ENCODE measurements around the gene CFAP54. TPM values are rescaled to one million over a fixed set of nuclear protein-coding genes. Genes with fewer than 3 reads are reported as not detected.
"Not testable (repeated sequence)": the region's sequence is repeated elsewhere in the genome, so short reads cannot be mapped to it uniquely, and the experiment has no call there.

Gene CFAP54
- polyA plus RNA-seq, 3 donors = 2.1 to 2.3 (median 2.2) TPM

DNA sequence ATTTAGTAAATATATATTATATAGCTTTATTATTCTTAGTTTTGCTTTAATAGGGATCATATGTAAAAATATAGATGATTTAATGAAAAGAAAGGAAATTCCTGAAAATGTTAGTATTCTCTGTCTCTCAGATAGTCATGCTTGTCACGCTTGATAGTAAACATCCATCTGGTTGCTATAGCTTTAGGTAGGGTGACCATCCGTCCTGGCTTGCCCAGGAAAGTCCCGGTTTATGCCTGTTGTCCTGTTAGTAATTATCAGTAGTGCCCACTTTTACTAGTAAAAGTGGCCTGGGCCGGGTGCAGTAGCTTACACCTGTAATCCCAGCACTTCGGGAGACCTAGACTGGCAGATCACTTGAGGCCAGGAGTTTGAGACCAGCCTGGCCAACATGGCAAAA is 23.8 kb downstream of the CFAP54 start:
- no peak for DNase-seq (ENCODE audit: low read depth in 3 of 3, low spot score in 2 of 3)

DNA sequence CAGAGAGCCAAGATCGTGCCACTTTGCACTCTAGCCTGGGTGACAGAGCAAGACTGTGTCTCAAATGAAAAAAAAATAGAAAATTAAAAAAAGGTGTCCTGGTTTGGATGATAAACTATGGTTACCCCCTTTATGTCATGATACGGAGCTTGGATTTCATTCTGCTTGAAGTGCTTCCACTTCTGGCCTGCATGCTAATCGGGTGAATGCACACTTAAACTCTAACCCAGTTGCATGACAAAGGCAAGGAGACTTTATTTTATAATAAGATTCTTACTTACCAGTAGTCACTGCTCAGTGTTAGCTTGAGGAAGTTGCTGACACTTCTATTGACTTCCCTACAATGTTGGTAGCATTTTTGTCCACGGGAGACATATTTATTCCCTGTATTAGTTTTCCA is 24.3 kb downstream of the CFAP54 start:
- DNase-seq (ENCODE audit: low read depth in 3 of 3, low spot score in 2 of 3) = no peak

DNA sequence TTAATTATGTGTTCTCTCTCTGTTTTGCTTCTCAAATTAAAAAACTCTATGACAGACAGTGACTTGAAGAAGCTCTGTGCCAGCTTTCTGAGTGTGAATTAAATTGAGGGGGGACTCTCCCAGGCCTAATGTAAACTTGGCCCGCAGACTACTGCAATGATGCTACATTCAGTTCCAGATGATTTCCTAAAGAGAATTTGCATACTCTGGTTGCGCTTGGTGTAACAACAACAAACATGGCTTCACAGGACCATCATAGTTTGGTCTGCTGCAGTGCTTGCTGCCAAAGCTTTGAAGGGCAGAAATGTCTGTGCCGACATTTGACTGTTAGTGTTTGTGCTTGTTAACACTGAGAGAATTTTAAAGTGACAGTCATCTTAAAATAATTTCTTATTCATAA is 25.0 kb downstream of the CFAP54 start:
- DNase-seq (ENCODE audit: low read depth in 3 of 3, low spot score in 2 of 3) = no peak

DNA sequence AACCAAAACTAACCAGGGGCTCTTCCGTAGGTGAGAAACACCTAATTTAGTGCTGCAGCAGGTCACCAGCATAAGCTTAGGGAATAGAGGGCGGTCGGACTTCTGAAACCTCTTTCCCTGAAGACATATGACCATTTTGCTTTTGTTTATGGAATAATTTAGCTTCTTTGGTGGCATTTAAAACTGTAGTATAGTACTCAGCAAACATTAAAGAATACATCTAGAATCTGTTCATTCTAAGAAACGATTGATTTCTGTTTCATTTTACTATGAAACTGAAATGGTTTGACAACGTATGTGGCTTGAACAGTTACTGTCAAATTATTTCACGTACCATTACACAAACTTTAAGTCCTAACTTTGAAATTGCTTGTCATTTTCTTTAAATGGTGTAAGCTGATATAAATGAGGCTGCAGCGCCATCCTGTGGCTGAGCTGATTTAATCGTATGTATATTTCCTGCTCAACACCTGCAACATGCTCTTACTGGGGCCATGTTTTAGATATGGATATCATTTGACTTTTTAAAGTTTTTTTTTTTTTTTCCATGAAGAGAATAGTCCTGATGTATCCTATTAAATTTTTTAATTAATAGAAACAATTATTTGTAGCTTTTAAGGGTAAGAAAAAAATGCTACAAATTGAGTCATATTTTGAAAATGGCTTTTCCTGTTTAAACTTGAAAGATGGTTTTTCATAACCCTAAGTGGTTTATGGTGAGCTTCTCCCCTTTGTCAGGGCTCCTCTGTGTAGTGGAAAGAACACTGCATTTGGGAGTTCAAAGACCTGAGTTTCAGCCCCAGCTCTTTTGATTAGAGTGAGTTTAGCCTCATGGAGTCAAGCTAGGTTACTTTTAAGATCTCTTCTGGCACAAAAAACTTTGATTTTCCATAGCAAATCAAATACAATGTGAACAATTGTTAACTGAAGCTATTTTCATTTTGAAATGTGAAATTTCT is 27.4 kb downstream of the CFAP54 start:
- peak in 2 of 3 donors; percentile 41 to 58 for DNase-seq (ENCODE audit: low read depth in 3 of 3, low spot score in 2 of 3)

DNA sequence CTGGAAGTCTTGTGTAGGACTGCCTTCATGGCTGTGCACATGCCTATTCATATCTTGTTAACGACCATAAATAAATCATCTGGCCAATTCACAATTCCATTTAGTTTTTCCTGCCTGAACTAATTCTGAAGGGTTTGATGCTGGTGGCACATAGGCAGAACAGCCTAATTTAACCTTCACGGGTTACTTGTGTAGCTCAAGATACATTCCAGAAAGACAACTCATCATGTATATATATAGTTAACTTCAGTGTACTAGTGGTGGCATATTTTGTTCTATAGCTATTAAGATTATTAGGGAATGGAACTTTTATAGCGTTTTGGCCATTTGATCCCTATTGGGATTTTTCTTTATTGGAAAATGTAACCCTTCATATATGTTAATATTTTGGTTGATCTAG is 31.4 kb downstream of the CFAP54 start:
- no peak for DNase-seq (ENCODE audit: low read depth in 3 of 3, low spot score in 2 of 3)

DNA sequence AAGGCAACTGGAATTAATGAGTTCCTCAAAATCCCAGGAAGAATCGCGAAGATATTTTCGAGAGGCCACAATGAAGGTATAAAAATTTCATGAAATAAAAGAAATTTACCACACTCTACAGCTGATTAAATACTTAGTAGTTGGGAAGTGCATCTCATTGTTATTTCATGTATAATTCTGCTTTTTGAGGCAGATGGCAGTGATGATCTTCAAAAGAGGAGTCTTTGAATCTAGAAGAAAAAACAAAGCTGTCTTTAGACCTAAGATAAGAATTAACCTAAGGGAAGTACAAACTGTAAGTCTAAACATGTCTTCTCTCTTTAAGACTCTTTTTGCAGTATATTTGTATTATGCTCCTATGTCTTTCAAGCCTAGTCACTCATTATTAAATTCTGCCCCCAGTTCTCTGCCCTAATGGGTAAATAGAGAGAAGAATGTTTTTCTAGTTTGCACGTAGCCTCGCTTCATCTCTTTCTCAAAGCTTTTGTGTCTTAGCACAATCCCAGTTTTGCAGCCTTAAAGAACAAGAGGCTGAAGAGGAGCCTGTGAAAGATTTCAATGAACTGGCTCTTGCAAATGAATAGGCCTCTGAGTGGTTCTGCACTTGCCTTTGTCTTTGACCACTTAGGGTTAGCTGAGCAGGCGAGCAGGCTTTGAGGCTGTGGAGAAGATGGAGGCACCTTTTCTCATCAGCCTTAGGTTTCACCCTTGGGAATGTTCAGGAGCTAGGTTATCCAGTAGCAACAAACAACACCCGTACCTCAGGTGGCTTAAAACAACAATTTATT is 32.7 kb downstream of the CFAP54 start:
- DNase-seq (ENCODE audit: low read depth in 3 of 3, low spot score in 2 of 3) = no peak

DNA sequence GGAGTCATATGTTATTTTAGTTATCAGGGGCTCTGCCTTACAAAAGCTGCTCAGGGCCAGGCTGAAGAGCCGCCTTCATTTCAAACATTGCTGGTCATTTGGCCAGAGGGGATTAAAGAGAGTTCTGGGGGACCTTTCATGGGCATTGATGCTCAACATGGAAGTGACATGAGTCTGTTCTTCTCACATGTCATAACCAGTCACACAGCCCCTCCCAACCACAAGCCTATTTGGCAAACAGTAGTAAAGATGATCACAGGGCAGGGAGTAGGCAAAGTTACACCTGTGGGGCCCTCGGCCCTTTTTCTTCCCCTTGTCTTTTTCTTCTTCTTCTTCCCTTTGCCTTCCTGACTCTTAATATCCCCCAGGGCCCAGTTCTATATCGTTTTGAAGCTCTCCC is 33.3 kb downstream of the CFAP54 start:
- DNase-seq (ENCODE audit: low read depth in 3 of 3, low spot score in 2 of 3) = no peak

DNA sequence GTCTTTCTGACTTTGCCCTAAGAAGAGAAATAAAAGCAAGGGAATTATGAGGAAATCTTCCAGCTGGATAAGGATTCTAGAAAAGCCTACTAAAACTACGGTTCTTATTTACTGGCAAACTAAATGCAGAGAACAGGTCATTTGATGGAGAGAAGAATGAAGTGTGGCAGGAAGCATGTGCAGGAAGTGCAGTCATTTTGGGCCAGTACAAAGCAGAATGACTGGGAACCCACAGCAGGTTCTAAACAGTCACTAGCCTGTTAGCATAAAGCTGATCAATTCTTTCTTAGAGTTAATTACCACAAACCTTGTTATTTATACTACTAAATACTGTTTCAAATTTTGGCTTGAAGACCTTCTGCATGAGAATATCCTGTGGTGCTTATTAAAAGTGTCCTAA is 36.7 kb downstream of the CFAP54 start:
- no peak for DNase-seq (ENCODE audit: low read depth in 3 of 3, low spot score in 2 of 3)

DNA sequence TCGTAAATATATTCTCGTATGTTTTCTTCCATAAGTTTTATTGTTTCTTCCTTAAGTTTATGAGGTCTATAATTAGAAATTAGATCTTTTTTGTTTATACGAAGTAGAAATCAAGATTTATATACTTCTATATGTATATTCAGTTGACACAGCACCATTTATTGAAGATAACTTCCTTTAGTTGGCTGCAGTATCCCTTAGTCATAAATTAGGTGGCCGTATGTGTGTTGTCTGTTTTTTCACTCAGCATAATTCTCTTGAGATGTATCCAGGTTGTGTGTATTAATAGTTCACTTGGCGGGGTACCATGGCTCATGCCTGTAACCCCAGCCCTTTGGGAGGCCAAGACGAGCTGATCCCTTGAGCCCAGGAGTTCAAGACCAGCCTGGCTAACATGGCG is 40.5 kb downstream of the CFAP54 start:
- no peak for DNase-seq (ENCODE audit: low read depth in 3 of 3, low spot score in 2 of 3)

DNA sequence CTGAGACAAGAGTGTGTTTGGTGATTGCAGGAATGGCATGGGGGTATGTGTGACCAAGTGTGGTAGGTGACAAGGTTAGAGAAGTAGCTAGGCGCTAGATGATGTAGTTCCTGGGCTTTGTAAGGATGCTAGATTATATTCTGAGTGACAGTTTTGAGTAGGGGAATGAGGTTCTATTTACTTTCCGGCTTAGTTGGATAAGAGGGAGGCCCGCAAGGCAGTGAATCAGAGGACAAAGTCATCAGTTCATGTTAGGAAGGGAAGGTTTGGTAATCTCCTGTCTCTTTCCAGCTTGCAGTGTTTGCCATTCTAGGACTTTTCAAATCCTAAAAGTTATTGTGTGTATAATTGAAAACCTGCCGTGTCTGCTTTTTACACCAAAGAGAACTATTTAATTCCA is 45.0 kb downstream of the CFAP54 start:
- no peak for DNase-seq (ENCODE audit: low read depth in 3 of 3, low spot score in 2 of 3)

DNA sequence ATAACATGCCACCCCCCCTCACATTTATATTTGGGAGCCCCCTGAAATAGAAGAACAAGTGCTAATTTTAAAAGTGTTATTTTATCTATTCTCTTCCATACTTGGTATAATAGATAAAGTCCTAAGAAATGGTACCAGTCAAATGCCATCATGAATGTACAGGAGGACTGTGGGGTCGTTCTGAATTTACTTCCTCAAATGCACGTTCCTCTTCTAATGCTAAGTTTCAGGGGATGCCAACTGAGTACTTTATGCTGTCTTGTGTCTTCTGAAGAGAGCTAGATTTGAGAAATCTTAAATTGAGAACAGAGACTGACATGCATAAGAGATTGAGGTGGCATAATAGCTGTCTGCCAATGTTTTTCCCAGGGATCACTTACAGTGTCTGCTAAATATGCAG is 59.0 kb downstream of the CFAP54 start:
- DNase-seq (ENCODE audit: low read depth in 3 of 3, low spot score in 2 of 3) = no peak

DNA sequence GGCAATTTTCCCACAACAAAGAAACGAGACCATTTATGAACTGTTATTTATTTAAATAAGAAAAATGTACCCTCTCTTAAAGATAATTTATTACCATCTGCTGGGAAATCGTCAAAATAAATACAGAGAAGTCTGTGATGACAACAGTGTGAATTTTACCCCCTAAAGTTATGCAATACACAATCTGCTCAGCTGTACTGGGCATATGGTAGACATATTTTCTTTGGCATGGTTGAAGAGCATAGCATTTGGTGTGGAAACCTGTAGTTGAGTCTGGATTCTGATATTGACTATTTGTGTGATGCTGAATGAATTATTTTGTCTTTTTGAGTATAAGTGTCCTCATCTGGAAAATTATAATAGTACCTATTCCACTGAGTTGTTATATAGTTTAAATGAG is 60.0 kb downstream of the CFAP54 start:
- DNase-seq (ENCODE audit: low read depth in 3 of 3, low spot score in 2 of 3) = no peak

DNA sequence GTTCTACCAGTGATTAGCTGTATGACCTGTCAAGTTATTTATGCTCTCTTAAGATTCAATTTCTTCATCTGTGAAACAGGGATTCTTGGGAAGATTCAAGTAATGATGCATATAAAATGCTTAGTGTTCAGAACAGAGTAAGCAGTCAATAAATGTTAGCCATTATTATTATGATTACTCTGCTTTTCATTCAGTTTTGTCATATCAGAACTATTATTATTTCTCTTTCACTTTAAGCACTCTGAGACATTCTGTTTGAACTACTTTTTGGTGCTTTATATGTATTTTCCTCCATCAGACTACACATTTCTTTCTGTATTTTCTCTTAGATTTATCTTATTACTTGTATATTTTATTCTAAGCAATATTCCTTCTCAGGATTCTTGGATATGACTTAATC is 81.2 kb downstream of the CFAP54 start:
- no peak for DNase-seq (ENCODE audit: low read depth in 3 of 3, low spot score in 2 of 3)

DNA sequence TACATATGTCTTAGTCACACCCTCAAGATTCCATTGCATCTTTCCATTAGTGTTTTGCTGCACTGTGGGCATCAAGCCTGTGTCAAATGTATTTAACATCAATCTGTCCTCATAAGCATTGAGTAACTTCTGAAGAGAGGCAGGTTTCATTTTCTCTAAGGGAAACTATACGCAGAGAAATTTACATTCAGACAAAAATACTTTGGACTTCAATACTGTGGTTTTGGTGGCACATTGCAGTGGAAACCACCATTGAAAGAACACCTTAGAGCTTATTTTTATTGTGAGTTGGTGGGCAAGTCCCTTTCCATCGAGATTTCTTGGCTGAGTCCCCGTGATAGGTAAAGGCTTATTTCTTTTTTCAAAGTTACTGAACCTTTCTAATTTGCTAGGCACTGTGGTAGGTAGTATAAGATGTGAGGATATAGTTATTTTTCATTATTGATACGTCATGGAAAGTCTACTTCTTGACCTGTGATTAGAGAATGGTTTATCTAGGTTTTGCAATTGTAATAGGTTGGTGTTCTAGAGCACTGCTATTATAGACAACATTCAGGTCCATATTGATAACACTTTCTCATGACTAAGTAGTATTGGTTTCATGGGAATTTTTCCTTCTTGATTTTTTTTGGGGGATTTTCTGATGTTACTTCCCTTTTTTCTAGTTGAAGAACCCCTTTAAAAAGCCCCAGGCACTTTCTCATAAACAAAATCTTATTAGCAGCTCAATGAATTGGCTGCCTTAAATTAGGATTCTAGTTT is 81.9 kb downstream of the CFAP54 start:
- DNase-seq (ENCODE audit: low read depth in 3 of 3, low spot score in 2 of 3) = no peak

DNA sequence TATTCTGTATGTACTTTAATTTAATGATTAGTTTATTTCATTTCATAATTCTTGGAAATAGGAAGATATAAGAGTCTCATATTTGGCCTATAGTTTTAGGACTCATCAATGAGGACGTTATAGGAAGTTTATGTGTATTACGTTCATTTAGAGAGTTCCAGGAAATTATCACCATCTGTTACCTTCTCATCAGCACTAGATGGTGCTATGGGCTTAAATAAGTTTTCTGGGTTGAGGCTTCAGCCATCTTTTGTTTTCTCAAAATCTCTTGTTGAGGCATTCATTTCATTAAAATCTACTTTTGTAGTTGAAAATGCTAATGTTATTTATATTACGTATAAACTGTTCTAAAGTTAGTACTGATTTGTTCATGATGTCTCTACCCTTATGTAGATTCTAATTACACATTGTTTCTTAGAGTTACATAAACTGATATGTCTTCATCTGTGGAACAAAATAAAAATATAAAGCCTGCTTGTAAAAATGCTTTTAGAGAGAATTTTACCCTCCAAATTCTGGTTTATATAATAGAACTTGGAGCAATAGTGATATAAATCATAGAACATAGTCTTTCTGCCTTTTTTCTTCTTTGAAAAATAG is 89.2 kb downstream of the CFAP54 start:
- DNase-seq (ENCODE audit: low read depth in 3 of 3, low spot score in 2 of 3) = peak; percentile 36 to 51 (median 39)

DNA sequence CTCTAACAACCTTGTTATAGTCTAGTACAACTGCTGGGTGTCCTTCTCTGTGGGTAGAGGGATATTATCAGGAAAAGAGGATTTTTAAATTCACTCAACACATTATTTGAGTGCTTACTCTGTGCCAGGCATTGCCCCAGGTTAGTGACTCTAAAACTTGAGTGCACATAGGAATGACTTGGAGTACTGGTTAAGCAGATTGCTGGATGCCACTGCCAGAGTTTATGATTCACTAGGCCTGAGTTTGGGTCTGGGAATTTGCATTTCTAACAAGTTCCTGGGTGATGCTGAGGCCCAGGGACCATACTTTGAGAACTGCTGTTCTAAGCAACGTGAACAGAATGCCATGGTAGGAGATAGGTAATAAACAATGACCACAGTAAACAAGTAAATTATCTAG is 96.6 kb downstream of the CFAP54 start:
- no peak for DNase-seq (ENCODE audit: low read depth in 3 of 3, low spot score in 2 of 3)

DNA sequence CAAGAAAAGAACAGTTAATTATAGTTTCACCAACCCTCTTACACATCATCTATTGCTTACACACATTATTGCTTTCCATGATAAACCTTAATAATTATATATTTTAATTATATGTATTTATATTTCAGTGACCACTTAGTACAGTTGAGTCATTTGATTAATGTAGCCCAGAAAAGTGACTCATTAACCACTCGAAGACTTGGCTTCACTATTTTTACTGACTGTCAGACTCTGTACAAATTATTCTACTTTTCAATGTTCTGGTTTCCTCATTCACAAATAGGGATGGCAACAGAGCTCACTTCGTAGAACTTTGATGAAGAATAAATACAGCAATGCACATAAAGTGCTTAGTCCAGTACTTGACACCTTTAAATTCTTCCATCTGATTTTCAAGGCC is 98.3 kb downstream of the CFAP54 start:
- DNase-seq (ENCODE audit: low read depth in 3 of 3, low spot score in 2 of 3) = no peak

DNA sequence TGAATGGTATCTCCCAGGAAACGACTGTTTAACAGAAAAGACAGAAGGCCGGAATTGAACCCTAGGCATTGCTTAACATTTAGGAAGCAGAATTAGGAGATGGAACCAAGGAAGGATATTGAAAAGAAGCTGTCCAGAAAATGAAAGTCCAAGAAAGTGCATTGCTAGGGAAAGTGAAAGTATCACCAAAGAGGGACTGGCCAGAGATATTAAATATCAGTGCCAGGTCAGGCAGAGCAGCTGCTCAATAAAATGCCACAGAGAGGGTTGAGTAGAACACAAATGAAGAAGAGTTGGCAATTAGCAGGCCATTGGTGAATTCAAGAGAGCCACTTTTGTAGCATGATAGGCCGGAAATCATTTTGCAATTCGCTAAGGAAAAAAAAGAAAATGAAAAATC is 101.6 kb downstream of the CFAP54 start:
- DNase-seq (ENCODE audit: low read depth in 3 of 3, low spot score in 2 of 3) = no peak

DNA sequence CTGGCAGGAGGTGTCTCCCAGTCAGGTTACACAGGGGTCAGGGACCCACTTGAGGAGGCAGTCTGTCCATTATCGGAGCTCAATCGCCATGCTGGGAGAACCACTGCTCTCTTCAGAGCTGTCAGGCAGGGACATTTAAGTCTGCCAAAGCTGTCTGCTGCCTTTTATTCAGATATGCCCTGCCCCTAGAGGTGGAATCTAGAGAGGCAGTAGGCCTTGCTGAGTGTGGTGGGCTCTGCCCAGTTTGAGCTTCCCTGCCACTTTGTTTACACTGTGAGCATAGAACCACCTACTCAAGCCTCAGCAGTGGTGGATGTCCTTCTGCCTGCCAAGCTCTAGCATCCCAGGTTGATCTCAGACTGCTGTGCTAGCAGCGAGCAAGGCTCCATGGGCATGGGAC is 115.0 kb downstream of the CFAP54 start:
- not testable (repeated sequence) for DNase-seq (ENCODE audit: low read depth in 3 of 3, low spot score in 2 of 3)

DNA sequence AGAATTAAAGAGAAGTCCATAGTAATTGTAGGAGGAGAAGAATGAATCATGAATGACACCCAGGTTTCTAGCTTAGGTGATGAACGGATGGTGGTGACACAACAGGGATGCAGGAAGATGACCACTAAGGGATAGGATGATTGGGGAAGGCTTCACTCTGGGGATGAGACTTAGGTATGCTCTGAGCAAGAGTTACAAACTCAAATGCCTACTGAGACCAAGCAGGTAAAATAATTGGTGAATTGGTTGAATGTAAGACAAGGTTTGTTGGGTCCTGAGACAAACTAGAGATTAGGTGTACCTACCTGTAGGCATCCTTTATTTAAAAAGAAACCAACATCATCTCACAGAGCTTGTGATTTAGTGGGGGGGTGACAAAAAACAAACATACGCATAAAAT is 116.3 kb downstream of the CFAP54 start:
- DNase-seq (ENCODE audit: low read depth in 3 of 3, low spot score in 2 of 3) = no peak

DNA sequence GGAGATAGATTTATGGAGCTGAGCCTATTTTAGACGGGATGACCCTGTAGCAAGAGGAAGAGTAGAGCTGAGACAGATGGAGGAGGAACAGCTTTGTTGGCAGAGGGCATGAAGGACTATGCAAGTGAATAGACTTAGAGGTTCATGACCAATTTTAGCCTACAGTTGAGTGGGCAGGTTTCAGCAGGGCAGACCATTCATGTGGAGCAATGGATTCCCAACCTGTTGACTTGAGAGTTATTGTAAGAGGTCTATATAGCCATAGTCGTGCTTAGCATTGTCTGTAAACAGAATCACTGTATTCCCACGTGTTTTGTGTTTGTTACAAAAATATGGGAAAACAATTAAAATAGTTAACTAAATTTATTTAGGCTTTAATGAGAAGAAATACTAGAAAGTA is 116.8 kb downstream of the CFAP54 start:
- DNase-seq (ENCODE audit: low read depth in 3 of 3, low spot score in 2 of 3) = no peak
